PC-3 (cell line): Measurements from ENCODE around the gene DCAKD.

Source experiments
- EZH2 ChIP-seq: fragments of 300-600 bp; sonication (generic); IDR thresholded peaks from one replicate; pipeline ENCODE4 v1.6.1; 2017; ENCODE audit warnings: antibody characterized with exemption, mild to moderate bottlenecking, low read length; ENCODE audit not compliant: unreplicated experiment
- TF ChIP-seq, protein P1 (sequence below): fragments of 300-600 bp; sonication (generic); conservative IDR thresholded peaks from 2 replicates; pipeline ENCODE4 v1.5.1; 2017; ENCODE audit warnings: antibody characterized with exemption, low read depth, mild to moderate bottlenecking, low read length

DNA sequence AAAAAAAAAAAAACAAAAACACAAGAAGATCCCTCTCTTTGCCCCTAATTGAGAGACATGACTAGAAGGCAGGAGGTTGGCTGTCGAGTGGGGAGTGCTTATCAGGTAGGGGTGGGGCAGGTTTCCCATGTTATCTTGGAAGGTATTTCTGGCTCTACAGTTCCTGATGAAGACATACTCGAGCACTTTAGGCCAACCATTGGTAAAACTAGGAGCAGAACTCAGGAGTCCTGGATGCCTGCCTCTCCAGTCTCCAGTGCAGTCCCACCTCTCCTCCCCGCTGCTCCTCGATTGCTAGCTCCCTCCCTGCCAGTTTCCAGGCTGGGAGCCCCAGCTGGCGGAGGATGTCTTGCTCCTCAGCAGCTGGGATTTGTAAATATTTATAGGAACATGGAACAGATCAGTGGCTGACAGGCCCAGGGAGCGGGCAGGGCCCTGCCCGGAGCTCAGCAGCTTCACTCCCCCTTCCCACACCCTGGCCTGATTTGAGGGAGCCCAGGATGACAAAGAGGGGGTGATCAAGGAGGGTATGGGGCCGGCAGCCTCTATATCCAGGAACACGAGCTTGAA, 71.9 kb downstream of the DCAKD start:
- TF ChIP-seq, protein P1, sequence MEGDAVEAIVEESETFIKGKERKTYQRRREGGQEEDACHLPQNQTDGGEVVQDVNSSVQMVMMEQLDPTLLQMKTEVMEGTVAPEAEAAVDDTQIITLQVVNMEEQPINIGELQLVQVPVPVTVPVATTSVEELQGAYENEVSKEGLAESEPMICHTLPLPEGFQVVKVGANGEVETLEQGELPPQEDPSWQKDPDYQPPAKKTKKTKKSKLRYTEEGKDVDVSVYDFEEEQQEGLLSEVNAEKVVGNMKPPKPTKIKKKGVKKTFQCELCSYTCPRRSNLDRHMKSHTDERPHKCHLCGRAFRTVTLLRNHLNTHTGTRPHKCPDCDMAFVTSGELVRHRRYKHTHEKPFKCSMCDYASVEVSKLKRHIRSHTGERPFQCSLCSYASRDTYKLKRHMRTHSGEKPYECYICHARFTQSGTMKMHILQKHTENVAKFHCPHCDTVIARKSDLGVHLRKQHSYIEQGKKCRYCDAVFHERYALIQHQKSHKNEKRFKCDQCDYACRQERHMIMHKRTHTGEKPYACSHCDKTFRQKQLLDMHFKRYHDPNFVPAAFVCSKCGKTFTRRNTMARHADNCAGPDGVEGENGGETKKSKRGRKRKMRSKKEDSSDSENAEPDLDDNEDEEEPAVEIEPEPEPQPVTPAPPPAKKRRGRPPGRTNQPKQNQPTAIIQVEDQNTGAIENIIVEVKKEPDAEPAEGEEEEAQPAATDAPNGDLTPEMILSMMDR, result no peak
- TF ChIP-seq EZH2, result no peak
